Trophoblast cell (in vitro differentiated cells and primary cell): ENCODE results near the gene NPSR1.

Experiments
- DNase-seq, 2 donors: peaks; one replicate each; pipeline ENCODE4 v3.0.0-alpha.2; 2016
- H2AFZ ChIP-seq: 2 replicates; pipeline ENCODE4 v1.6.1; 2013; ENCODE audit warnings: low read length, moderate library complexity, mild to moderate bottlenecking; ENCODE audit not compliant: insufficient read depth, poor library complexity
- H2AK5ac ChIP-seq: 2 replicates; pipeline ENCODE4 v1.6.1; 2013; ENCODE audit warnings: mild to moderate bottlenecking, low read length
- H2BK120ac ChIP-seq: 2 replicates; pipeline ENCODE4 v1.6.1; 2013; ENCODE audit warnings: low read length, mild to moderate bottlenecking, moderate library complexity; ENCODE audit not compliant: insufficient read depth, poor library complexity
- H2BK12ac ChIP-seq: 2 replicates; pipeline ENCODE4 v1.6.1; 2013; ENCODE audit warnings: mild to moderate bottlenecking, low read length, moderate library complexity
- H2BK5ac ChIP-seq: 2 replicates; pipeline ENCODE4 v1.6.1; 2013; ENCODE audit warnings: low read length, low read depth, moderate library complexity, mild to moderate bottlenecking; ENCODE audit not compliant: poor library complexity
- H3K14ac ChIP-seq: 2 replicates; pipeline ENCODE4 v1.6.1; 2013; ENCODE audit warnings: mild to moderate bottlenecking, low read length
- H3K18ac ChIP-seq: 2 replicates; pipeline ENCODE4 v1.6.1; 2013; ENCODE audit warnings: mild to moderate bottlenecking, low read length
- H3K23ac ChIP-seq: 2 replicates; pipeline ENCODE4 v1.6.1; 2013; ENCODE audit warnings: low read length
- H3K27ac ChIP-seq: 2 replicates; pipeline ENCODE4 v1.5.1; 2013; ENCODE audit warnings: low read depth, mild to moderate bottlenecking, inconsistent platforms, low read length, moderate library complexity
- H3K27me3 ChIP-seq: 2 replicates; pipeline ENCODE4 v1.6.1; 2013; ENCODE audit warnings: inconsistent platforms, mild to moderate bottlenecking, low read length, moderate library complexity; ENCODE audit not compliant: insufficient read depth
- H3K36me3 ChIP-seq, 2 experiments: 1 replicate in 1 of 2; 2 replicates in 1 of 2; pipeline ENCODE4 v1.6.1; 2013; ENCODE audit warnings: low read length in 2 of 2, mild to moderate bottlenecking in 2 of 2, moderate library complexity in 1 of 2; ENCODE audit not compliant: insufficient read depth in 2 of 2, control insufficient read depth in 1 of 2
- H3K4ac ChIP-seq: 2 replicates; pipeline ENCODE4 v1.6.1; 2013; ENCODE audit warnings: low read depth, mild to moderate bottlenecking, low read length, moderate library complexity
- H3K4me1 ChIP-seq, 2 experiments: 1 replicate in 1 of 2; 2 replicates in 1 of 2; pipeline ENCODE4 v1.6.1; 2013; ENCODE audit warnings: low read length in 2 of 2, mild to moderate bottlenecking in 2 of 2, moderate library complexity in 1 of 2; ENCODE audit not compliant: insufficient read depth in 2 of 2, control insufficient read depth in 1 of 2
- H3K4me2 ChIP-seq: 2 replicates; pipeline ENCODE4 v1.6.1; 2013; ENCODE audit warnings: inconsistent platforms, mild to moderate bottlenecking, low read length, moderate library complexity
- H3K4me3 ChIP-seq: 2 replicates; pipeline ENCODE4 v1.5.1; 2013; ENCODE audit warnings: mild to moderate bottlenecking, low read depth, low read length, inconsistent platforms
- H3K79me1 ChIP-seq: one replicate; pipeline ENCODE4 v1.6.1; 2013; ENCODE audit warnings: low read length
- H3K79me2 ChIP-seq: 2 replicates; pipeline ENCODE4 v1.6.1; 2013; ENCODE audit warnings: low read length, mild to moderate bottlenecking; ENCODE audit not compliant: control insufficient read depth, insufficient read depth, poor library complexity
- H3K9ac ChIP-seq: 2 replicates; pipeline ENCODE4 v1.6.1; 2013; ENCODE audit warnings: mild to moderate bottlenecking, low read length
- H3K9me3 ChIP-seq: 2 replicates; pipeline ENCODE4 v1.6.1; 2013; ENCODE audit warnings: low read depth, mild to moderate bottlenecking, control low read depth, inconsistent platforms, low read length; ENCODE audit not compliant: insufficient read depth
- H4K12ac ChIP-seq: 2 replicates; pipeline ENCODE4 v1.6.1; 2013; ENCODE audit warnings: low read depth, mild to moderate bottlenecking, low read length, moderate library complexity
- H4K8ac ChIP-seq: 2 replicates; pipeline ENCODE4 v1.6.1; 2013; ENCODE audit warnings: low read depth, mild to moderate bottlenecking, low read length, moderate library complexity
- H4K91ac ChIP-seq: one replicate; pipeline ENCODE4 v1.6.1; 2013; ENCODE audit warnings: low read depth, mild to moderate bottlenecking, low read length, moderate library complexity
- WGBS: extraction: QIAGEN DNeasy Blood & Tissue Kit; methylation state at CpG from one replicate; pipeline ENCODE4 v1.1.7; 2013; ENCODE audit warnings: missing lambda C conversion rate; ENCODE audit not compliant: insufficient read length, insufficient coverage; ENCODE audit errors: extremely low coverage; 5-methylcytosine and 5-hydroxymethylcytosine counted together

The NPSR1 gene

GRCh38 chr7:34718867-34719266 is 60.8 kb downstream of the NPSR1 start:
- H2BK5ac ChIP-seq, result no peak overlapping the region
- H3K14ac ChIP-seq, result no peak overlapping the region
- no peak overlapping the region for H3K27ac ChIP-seq
- no peak overlapping the region for H4K91ac ChIP-seq
- no peak overlapping the region for H3K4ac ChIP-seq
- no peak overlapping the region for H4K8ac ChIP-seq
- no peak overlapping the region for H3K4me2 ChIP-seq
- DNase-seq, result no peak
- H2AFZ ChIP-seq, result no peak overlapping the region
- no peaks in the 10 kb centered on the region for H3K36me3 ChIP-seq
- H3K4me3 ChIP-seq, result no peak overlapping the region
- H3K79me1 ChIP-seq, result no peaks in the 10 kb centered on the region
- H4K12ac ChIP-seq, result no peak overlapping the region
- no peaks in the 10 kb centered on the region for H3K27me3 ChIP-seq
- no peak overlapping the region for H2AK5ac ChIP-seq
- H3K23ac ChIP-seq, result no peak overlapping the region
- H2BK120ac ChIP-seq, result no peak overlapping the region
- WGBS, result no CpG with 5 or more reads among the region's 1 CpG
- no peak overlapping the region for H3K18ac ChIP-seq
- no peaks in the 10 kb centered on the region for H3K9me3 ChIP-seq
- H3K9ac ChIP-seq, result no peak overlapping the region
- H3K4me1 ChIP-seq, result peaks cover 0 to 3% of the 10 kb centered on the region in 2 experiments
- H3K79me2 ChIP-seq, result no peaks in the 10 kb centered on the region
- no peak overlapping the region for H2BK12ac ChIP-seq

DNA sequence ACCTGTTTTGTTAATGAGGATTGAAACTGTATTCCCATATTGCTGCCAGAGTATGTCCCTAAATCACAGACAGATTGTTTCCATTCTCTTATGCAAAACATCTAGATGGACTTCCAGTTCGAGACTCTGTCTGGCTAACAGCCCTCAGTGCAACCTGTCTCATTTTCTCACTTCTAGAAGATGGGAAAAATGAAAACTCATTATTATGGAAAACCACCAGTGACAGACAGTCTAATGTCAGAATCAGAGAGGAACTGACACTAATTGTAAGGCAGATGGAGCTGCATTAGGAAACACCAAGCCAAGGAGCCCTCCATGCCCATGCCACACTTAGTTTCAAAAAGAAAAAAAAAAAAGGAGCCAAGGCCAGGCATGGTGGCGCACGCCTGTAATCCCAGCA is 61.6 kb downstream of the NPSR1 start:
- no peak overlapping the region for H3K23ac ChIP-seq
- no peak overlapping the region for H3K4me2 ChIP-seq
- H3K79me1 ChIP-seq, result no peaks in the 10 kb centered on the region
- H3K4me1 ChIP-seq, result peaks cover 0 to 3% of the 10 kb centered on the region in 2 experiments
- no peaks in the 10 kb centered on the region for H3K9me3 ChIP-seq
- H3K27ac ChIP-seq, result no peak overlapping the region
- no CpG with 5 or more reads among the region's 3 CpGs for WGBS
- no peak overlapping the region for H3K4me3 ChIP-seq
- H2AK5ac ChIP-seq, result no peak overlapping the region
- H2AFZ ChIP-seq, result no peak overlapping the region
- H4K91ac ChIP-seq, result no peak overlapping the region
- H3K9ac ChIP-seq, result no peak overlapping the region
- H3K4ac ChIP-seq, result no peak overlapping the region
- no peak overlapping the region for H2BK5ac ChIP-seq
- H3K14ac ChIP-seq, result no peak overlapping the region
- no peaks in the 10 kb centered on the region for H3K36me3 ChIP-seq
- no peak overlapping the region for H3K18ac ChIP-seq
- no peak overlapping the region for H4K8ac ChIP-seq
- no peaks in the 10 kb centered on the region for H3K27me3 ChIP-seq
- no peak overlapping the region for H2BK120ac ChIP-seq
- no peak overlapping the region for H4K12ac ChIP-seq
- H2BK12ac ChIP-seq, result no peak overlapping the region
- no peak for DNase-seq
- no peaks in the 10 kb centered on the region for H3K79me2 ChIP-seq

DNA sequence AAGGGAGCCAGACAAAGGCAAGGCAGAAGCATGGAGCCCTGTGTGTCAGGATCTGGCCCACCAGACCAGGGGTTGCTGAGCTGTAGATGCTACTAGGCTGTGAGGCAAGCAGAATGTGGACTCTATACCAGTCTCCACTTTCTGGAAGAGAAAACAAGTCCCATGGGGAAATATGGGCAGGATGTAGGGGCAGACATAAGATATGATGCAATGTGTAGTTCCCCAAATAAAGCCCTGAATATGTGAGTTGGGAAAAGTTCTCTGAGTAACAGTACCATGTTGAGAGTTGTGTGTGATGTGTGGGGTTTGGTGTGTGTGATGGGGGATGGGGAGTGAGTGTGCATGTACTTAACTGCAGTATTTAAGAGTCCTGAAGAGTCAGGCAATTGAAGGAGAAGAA is 62.3 kb downstream of the NPSR1 start:
- H3K36me3 ChIP-seq, result no peaks in the 10 kb centered on the region
- no peak overlapping the region for H3K18ac ChIP-seq
- no peak overlapping the region for H2BK12ac ChIP-seq
- no peak overlapping the region for H3K4me3 ChIP-seq
- no peak overlapping the region for H2BK5ac ChIP-seq
- no peaks in the 10 kb centered on the region for H3K79me1 ChIP-seq
- H3K4ac ChIP-seq, result no peak overlapping the region
- DNase-seq, result no peak
- H2AK5ac ChIP-seq, result no peak overlapping the region
- no peak overlapping the region for H2AFZ ChIP-seq
- no peaks in the 10 kb centered on the region for H3K9me3 ChIP-seq
- H4K91ac ChIP-seq, result no peak overlapping the region
- H3K14ac ChIP-seq, result no peak overlapping the region
- H3K23ac ChIP-seq, result no peak overlapping the region
- H2BK120ac ChIP-seq, result no peak overlapping the region
- no peak overlapping the region for H4K8ac ChIP-seq
- no peaks in the 10 kb centered on the region for H3K79me2 ChIP-seq
- peaks cover 0 to 3% of the 10 kb centered on the region in 2 experiments for H3K4me1 ChIP-seq
- H3K9ac ChIP-seq, result no peak overlapping the region
- H4K12ac ChIP-seq, result no peak overlapping the region
- H3K4me2 ChIP-seq, result no peak overlapping the region
- no peak overlapping the region for H3K27ac ChIP-seq
- H3K27me3 ChIP-seq, result no peaks in the 10 kb centered on the region

- Histone ChIP-seq H3K14ac (no peak overlapping the region), H3K36me3 (no peaks in the 10 kb centered on the region), H3K9me3 (no peaks in the 10 kb centered on the region), H3K4me3 (no peak overlapping the region), H3K4ac (no peak overlapping the region), H3K23ac (no peak overlapping the region), H2BK5ac (no peak overlapping the region), H4K91ac (no peak overlapping the region), H2BK120ac (no peak overlapping the region), H3K4me2 (no peak overlapping the region), H3K18ac (no peak overlapping the region), H3K9ac (no peak overlapping the region), H3K27ac (no peak overlapping the region), H3K79me2 (no peaks in the 10 kb centered on the region), H3K4me1 (peaks cover 0 to 3% of the 10 kb centered on the region in 2 experiments), H3K27me3 (no peaks in the 10 kb centered on the region), H2BK12ac (no peak overlapping the region), H4K12ac (no peak overlapping the region), H2AK5ac (no peak overlapping the region), H2AFZ (no peak overlapping the region), H3K79me1 (no peaks in the 10 kb centered on the region), H4K8ac (no peak overlapping the region)
- DNase-seq, result no peak
These were observed 65.3 kb downstream of the NPSR1 start for GRCh38 chr7:34723338-34723737.
